Lung (tissue), 12 donors: ENCODE measurements around the gene SPON2. TPM values are rescaled to one million over a fixed set of nuclear protein-coding genes. Genes with fewer than 3 reads are reported as not detected.
A peak's percentile ranks its signal among the peaks of the same experiment; 100 is the strongest.

Source experiments
- ATAC-seq: fragments of 200-7000 bp; cut with Tn5 transposase; one replicate; pipeline ENCODE4 v1.9.1; 2020; ENCODE audit warnings: moderate number of reproducible peaks; ENCODE audit not compliant: insufficient read depth, low FRiP score
- DNase-seq, 3 donors: peaks; one replicate each; pipeline ENCODE4 v3.0.0-alpha.2; 2013 to 2017
- H3K27ac ChIP-seq, 2 donors: one replicate each; pipeline ENCODE4 v1.5.1; 2013; ENCODE audit warnings: mild to moderate bottlenecking in 2 of 2, moderate library complexity in 2 of 2, control low read depth in 1 of 2, inconsistent platforms in 1 of 2, low read depth in 1 of 2, low read length in 1 of 2
- H3K27me3 ChIP-seq, 3 donors: one replicate each; pipeline ENCODE4 v1.5.1; 2013; ENCODE audit warnings: low read length in 2 of 3; ENCODE audit not compliant: control insufficient read depth in 3 of 3, insufficient read depth in 3 of 3
- H3K36me3 ChIP-seq, 4 donors: one replicate each; pipeline ENCODE4 v1.5.1; 2013; ENCODE audit warnings: low read length in 4 of 4, mild to moderate bottlenecking in 1 of 4, moderate library complexity in 1 of 4; ENCODE audit not compliant: control insufficient read depth in 4 of 4, insufficient read depth in 4 of 4
- H3K4me1 ChIP-seq, 5 donors: one replicate each; pipeline ENCODE4 v1.5.1; 2013; ENCODE audit warnings: low read length in 5 of 5, mild to moderate bottlenecking in 2 of 5, moderate library complexity in 1 of 5; ENCODE audit not compliant: control insufficient read depth in 5 of 5, insufficient read depth in 5 of 5
- H3K4me3 ChIP-seq: one replicate; pipeline ENCODE4 v1.5.1; 2013; ENCODE audit warnings: mild to moderate bottlenecking, control low read depth, moderate library complexity
- H3K9ac ChIP-seq, 2 donors: one replicate each; pipeline ENCODE4 v1.5.1; 2013; ENCODE audit warnings: low read length in 2 of 2, control low read depth in 1 of 2; ENCODE audit not compliant: insufficient read depth in 1 of 2
- H3K9me3 ChIP-seq, 4 donors: one replicate each; pipeline ENCODE4 v1.5.1; 2013; ENCODE audit warnings: low read length in 3 of 4, mild to moderate bottlenecking in 1 of 4, moderate library complexity in 1 of 4; ENCODE audit not compliant: control insufficient read depth in 4 of 4, insufficient read depth in 3 of 4
- CTCF ChIP-seq: IDR thresholded peaks from 2 replicates; pipeline ENCODE4 v1.5.1; 2012; ENCODE audit warnings: mild to moderate bottlenecking; ENCODE audit errors: control extremely low read depth, extremely low read depth
- WGBS, 2 donors: extraction: QIAGEN DNeasy Blood & Tissue Kit; methylation state at CpG; one replicate each; pipeline ENCODE4 v1.1.7; 2013; 5-methylcytosine and 5-hydroxymethylcytosine counted together
- polyA plus RNA-seq, 2 donors: library from polyadenylated mRNA; stranded (reverse); fragments of 200-250 nt; gene quantifications; one replicate each; pipeline ENCODE4 v1.2.1, GENCODE V29; 2013
- total RNA-seq, 2 donors: library from RNA; depleted of rRNA in 1 of 2; stranded (reverse); fragments of >200 nt in 1 of 2; gene quantifications; one replicate each; pipeline ENCODE4 v1.2.1, GENCODE V29; 2014 to 2021
- donor health status: control.
- donor health status: control.
- donor health status: Bipolar disorder and iron deficiency.
- donor health status: healthy.
- donor health status: DM: yes; HTN: yes; CAD: no.

The SPON2 gene
- total and polyA plus RNA-seq, 4 donors = 21.0 to 106 (median 68.5) TPM

- DNase-seq (peak in 1 of 3 donors; percentile 13), ATAC-seq (no peak)
- Histone ChIP-seq H3K9me3 (no peaks in the 10 kb centered on the region), H3K36me3 (peaks cover 0 to 8% (median 1%) of the 10 kb centered on the region in 4 donors), H3K27me3 (no peaks in the 10 kb centered on the region), H3K27ac (no peak overlapping the region), H3K9ac (no peak overlapping the region), H3K4me3 (no peak overlapping the region), H3K4me1 (peaks cover 10 to 69% (median 41%) of the 10 kb centered on the region in 5 donors)
- 94 to 96% methylated on average over 17 to 21 of the region's 21 CpGs for WGBS, 2 donors
- TF ChIP-seq CTCF = no peak
Measured at GRCh38 chr4:1206299-1207156, 34.1 kb upstream of the SPON2 start.

- TF ChIP-seq CTCF = no peak
- DNase-seq = peak in 1 of 3 donors; percentile 7
- ATAC-seq = no peak
- Histone ChIP-seq H3K27ac (no peak overlapping the region), H3K4me1 (peaks cover 10 to 70% (median 44%) of the 10 kb centered on the region in 5 donors), H3K9me3 (no peaks in the 10 kb centered on the region), H3K4me3 (no peak overlapping the region), H3K9ac (no peak overlapping the region), H3K36me3 (peaks cover 0 to 3% (median 0%) of the 10 kb centered on the region in 4 donors), H3K27me3 (no peaks in the 10 kb centered on the region)
- 88 to 93% methylated on average over 17 of the region's 17 CpGs for WGBS, 2 donors
Measured at GRCh38 chr4:1205586-1206298, 33.4 kb upstream of the SPON2 start.

- Histone ChIP-seq H3K4me3 (no peak overlapping the region), H3K4me1 (peaks cover 4 to 70% (median 40%) of the 10 kb centered on the region in 5 donors), H3K27me3 (no peaks in the 10 kb centered on the region), H3K9me3 (no peaks in the 10 kb centered on the region), H3K27ac (peak overlapping the region in 1 of 2 donors; percentile 28), H3K36me3 (peaks cover 0 to 3% (median 0%) of the 10 kb centered on the region in 4 donors), H3K9ac (no peak overlapping the region)
- 77 to 81% methylated on average over 24 to 25 of the region's 25 CpGs for WGBS, 2 donors
- DNase-seq (peak in 1 of 3 donors; percentile 11), ATAC-seq (no peak)
- no peak for TF ChIP-seq CTCF
Measured at GRCh38 chr4:1204828-1205585, 32.6 kb upstream of the SPON2 start.
